ENCODE data around the gene DUSP15.

DUSP15 gene

GRCh38 chr20:31890646-31891045, 20.3 kb upstream of the DUSP15 start:
- Histone ChIP-seq H3K79me2 (ENCODE audit: insufficient read depth, low read length) (no peaks in the 10 kb centered on the region), H3K36me3 (ENCODE audit: insufficient read depth, low read length) (no peaks in the 10 kb centered on the region), H3K9me2 (ENCODE audit: low read depth, low read length) (no peaks in the 10 kb centered on the region), H3K9ac (ENCODE audit: low read length) (no peak overlapping the region), H3K4me2 (ENCODE audit: low read length) (no peak overlapping the region), H3F3A (ENCODE audit: insufficient read depth, low read length) (no peaks in the 10 kb centered on the region), H3K27me3 (ENCODE audit: insufficient read depth, low read length) (no peaks in the 10 kb centered on the region; the same call in 1 of the 2 replicates), H3K4me1 (ENCODE audit: insufficient read depth, low read length, severe bottlenecking) (no peaks in the 10 kb centered on the region), H4K20me1 (ENCODE audit: insufficient read depth, low read length) (no peaks in the 10 kb centered on the region), H2AFZ (ENCODE audit: low read length) (no peak overlapping the region), H3K27ac (ENCODE audit: low read depth, low read length, poor library complexity, severe bottlenecking) (no peak overlapping the region), H3K4me3 (ENCODE audit: low read depth, low read length, poor library complexity, severe bottlenecking) (no peak overlapping the region), H3K9me3 (ENCODE audit: low read length) (no peaks in the 10 kb centered on the region)
- TF ChIP-seq, protein P1, sequence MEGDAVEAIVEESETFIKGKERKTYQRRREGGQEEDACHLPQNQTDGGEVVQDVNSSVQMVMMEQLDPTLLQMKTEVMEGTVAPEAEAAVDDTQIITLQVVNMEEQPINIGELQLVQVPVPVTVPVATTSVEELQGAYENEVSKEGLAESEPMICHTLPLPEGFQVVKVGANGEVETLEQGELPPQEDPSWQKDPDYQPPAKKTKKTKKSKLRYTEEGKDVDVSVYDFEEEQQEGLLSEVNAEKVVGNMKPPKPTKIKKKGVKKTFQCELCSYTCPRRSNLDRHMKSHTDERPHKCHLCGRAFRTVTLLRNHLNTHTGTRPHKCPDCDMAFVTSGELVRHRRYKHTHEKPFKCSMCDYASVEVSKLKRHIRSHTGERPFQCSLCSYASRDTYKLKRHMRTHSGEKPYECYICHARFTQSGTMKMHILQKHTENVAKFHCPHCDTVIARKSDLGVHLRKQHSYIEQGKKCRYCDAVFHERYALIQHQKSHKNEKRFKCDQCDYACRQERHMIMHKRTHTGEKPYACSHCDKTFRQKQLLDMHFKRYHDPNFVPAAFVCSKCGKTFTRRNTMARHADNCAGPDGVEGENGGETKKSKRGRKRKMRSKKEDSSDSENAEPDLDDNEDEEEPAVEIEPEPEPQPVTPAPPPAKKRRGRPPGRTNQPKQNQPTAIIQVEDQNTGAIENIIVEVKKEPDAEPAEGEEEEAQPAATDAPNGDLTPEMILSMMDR (IDR thresholded peaks at IDR 0.05; ENCODE audit: low read length): no peak
- no peak for TF ChIP-seq EZH2 (IDR thresholded peaks at IDR 0.05; ENCODE audit: borderline replicate concordance, low read length)

DNA sequence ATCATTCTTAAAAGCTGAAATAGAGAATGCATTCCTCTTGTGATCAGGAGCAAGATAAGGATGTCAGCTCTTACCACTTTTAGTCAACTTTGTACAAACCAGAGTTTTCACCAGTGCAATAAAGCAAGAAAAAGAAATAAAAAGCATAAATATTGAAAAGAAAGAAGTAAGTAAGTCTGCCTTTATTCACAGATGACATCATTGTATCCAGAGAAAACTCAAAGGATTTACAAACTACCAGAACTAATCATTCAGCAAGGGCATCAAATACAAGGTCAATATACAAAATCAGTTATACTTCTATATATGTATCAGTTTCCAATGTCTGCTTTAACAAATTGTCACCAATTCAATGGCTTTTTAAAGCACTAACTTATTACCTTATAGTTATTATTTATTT, 13.5 kb upstream of the DUSP15 start:
- peaks cover 10% of the 10 kb centered on the region for H3K4me1 ChIP-seq (ENCODE audit: insufficient read depth, low read length, severe bottlenecking)
- no peak overlapping the region for H3K4me2 ChIP-seq (ENCODE audit: low read length)
- no peak overlapping the region for H2AFZ ChIP-seq (ENCODE audit: low read length)
- no peak overlapping the region for H3K9ac ChIP-seq (ENCODE audit: low read length)
- TF ChIP-seq, protein P1 (IDR thresholded peaks at IDR 0.05; ENCODE audit: low read length): no peak
- no peak for TF ChIP-seq EZH2 (IDR thresholded peaks at IDR 0.05; ENCODE audit: borderline replicate concordance, low read length)
- no peaks in the 10 kb centered on the region for H4K20me1 ChIP-seq (ENCODE audit: insufficient read depth, low read length)
- H3K9me3 ChIP-seq (ENCODE audit: low read length): no peaks in the 10 kb centered on the region
- no peak overlapping the region for H3K4me3 ChIP-seq (ENCODE audit: low read depth, low read length, poor library complexity, severe bottlenecking)
- no peak overlapping the region for H3K27ac ChIP-seq (ENCODE audit: low read depth, low read length, poor library complexity, severe bottlenecking)
- no peaks in the 10 kb centered on the region; the same call in 1 of the 2 replicates for H3K27me3 ChIP-seq (ENCODE audit: insufficient read depth, low read length)
- no peaks in the 10 kb centered on the region for H3F3A ChIP-seq (ENCODE audit: insufficient read depth, low read length)
- no peaks in the 10 kb centered on the region for H3K79me2 ChIP-seq (ENCODE audit: insufficient read depth, low read length)
- H3K9me2 ChIP-seq (ENCODE audit: low read depth, low read length): no peaks in the 10 kb centered on the region
- H3K36me3 ChIP-seq (ENCODE audit: insufficient read depth, low read length): no peaks in the 10 kb centered on the region

- H3K9ac ChIP-seq (ENCODE audit: low read length): no peak overlapping the region
- no peaks in the 10 kb centered on the region for H4K20me1 ChIP-seq (ENCODE audit: insufficient read depth, low read length)
- H3K4me1 ChIP-seq (ENCODE audit: insufficient read depth, low read length, severe bottlenecking): peaks cover 10% of the 10 kb centered on the region
- H3K4me2 ChIP-seq (ENCODE audit: low read length): no peak overlapping the region
- H3F3A ChIP-seq (ENCODE audit: insufficient read depth, low read length): peaks cover 3% of the 10 kb centered on the region; the same call in 1 of the 2 replicates
- no peaks in the 10 kb centered on the region for H3K79me2 ChIP-seq (ENCODE audit: insufficient read depth, low read length)
- no peaks in the 10 kb centered on the region for H3K9me3 ChIP-seq (ENCODE audit: low read length)
- no peaks in the 10 kb centered on the region for H3K36me3 ChIP-seq (ENCODE audit: insufficient read depth, low read length)
- H3K27ac ChIP-seq (ENCODE audit: low read depth, low read length, poor library complexity, severe bottlenecking): no peak overlapping the region
- H3K9me2 ChIP-seq (ENCODE audit: low read depth, low read length): no peaks in the 10 kb centered on the region
- no peak overlapping the region for H3K4me3 ChIP-seq (ENCODE audit: low read depth, low read length, poor library complexity, severe bottlenecking)
- TF ChIP-seq, protein P1 (IDR thresholded peaks at IDR 0.05; ENCODE audit: low read length): no peak
- TF ChIP-seq EZH2 (IDR thresholded peaks at IDR 0.05; ENCODE audit: borderline replicate concordance, low read length): no peak
- H2AFZ ChIP-seq (ENCODE audit: low read length): no peak overlapping the region
- no peaks in the 10 kb centered on the region for H3K27me3 ChIP-seq (ENCODE audit: insufficient read depth, low read length)
Measured at GRCh38 chr20:31881945-31882344, 11.6 kb upstream of the DUSP15 start.
